Hematopoietic multipotent progenitor cell treated with erythropoietin and hydrocortisone succinate and interleukin-3 and kit ligand, for 17 days (in vitro differentiated cells): Measurements from ENCODE around the gene TRAF2.

ENCODE experiments used
- DNase-seq: peaks from one replicate; pipeline ENCODE4 v3.0.0-alpha.2; 2015; ENCODE audit warnings: low spot score

TRAF2 gene

DNA sequence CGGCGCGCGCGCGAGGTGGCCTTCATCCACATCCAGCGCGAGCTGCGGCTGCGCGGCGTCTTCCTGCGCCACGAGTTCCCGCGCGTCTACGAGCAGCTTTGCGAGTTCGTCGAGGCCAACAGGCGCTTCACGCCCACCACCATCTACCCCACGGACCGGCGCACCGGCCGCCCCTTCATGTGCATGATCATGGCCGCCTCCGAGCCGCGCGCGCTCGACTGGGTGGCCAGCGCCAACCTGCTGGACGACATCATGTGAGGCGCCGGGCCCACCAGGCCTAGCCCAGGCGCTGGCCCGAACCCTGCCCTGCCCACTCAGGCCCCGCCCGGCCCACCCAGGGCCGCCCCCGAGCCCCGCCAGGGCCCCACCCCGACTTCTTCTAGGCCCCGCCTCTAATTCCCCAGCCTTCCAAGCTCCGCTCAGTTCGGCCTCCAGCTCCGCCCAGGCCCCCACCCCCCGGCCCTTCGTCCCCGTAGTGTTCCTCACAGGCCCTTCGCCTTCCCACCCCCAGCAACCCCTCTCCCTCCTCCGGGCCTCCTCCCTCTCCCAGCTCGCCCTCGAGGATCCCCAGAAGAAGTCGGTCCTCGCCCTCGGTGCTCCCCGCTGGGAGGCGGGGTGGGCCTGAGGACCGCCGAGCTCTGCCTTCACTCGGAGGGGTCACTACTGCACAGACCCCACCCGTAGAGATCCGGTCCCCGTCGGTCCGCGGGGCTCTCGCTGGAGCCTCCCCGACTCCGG is 39.1 kb upstream of the TRAF2 start:
- DNase-seq = peak; percentile 42

GRCh38 chr9:136847826-136848392 is 38.4 kb upstream of the TRAF2 start:
- peak; percentile 32 for DNase-seq

- DNase-seq = peak; percentile 46
Measured at GRCh38 chr9:136848393-136849037, 37.8 kb upstream of the TRAF2 start.

DNA sequence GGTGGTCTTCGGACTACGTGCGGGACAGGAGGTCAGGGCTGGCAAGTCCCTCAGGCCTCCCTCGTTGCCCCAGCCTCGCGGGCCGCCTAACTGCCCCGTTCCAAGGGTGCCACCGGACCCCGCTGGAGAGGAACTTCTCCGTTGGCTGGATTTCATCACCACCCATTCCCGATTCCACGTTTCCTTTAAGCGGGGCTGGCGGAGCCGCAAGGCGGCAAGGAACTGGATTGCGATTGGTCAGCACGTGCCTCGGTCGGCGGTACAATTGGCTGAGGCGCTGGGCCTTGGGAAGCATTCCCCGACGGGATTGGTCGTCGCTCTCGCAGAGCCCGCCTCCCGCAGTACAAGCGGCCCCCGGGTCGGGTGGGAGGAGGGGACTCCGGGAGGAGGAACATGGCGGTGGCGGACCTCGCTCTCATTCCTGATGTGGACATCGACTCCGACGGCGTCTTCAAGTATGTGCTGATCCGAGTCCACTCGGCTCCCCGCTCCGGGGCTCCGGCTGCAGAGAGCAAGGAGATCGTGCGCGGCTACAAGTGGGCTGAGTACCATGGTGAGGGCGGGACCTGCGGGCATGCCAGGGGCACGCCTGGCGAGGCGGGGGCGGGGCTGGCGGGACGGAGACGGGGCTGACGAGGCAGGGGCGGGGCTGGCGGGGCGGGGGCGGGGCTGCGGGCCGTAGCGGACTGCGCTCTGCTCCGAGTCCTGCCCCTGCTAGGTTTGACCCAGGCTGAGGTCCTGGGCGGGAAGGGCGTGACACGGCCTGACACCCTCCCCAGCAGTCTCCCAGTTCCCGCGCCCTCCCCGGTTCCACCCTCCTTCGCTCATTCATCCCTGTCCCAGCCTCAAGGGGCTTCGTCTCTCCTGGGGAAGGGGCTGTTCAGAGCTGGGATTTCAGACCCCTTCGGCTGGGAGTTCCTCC is 37.0 kb upstream of the TRAF2 start, which contains the start of gene PHPT1:
TSS of gene PHPT1 (plus strand) at position 372 of the 922 bp plus-strand sequence. CDS start at position 394, 22 bp downstream.
- DNase-seq = peak; percentile 98

- no peak for DNase-seq
Measured at GRCh38 chr9:136849960-136850865, 36.1 kb upstream of the TRAF2 start.

DNA sequence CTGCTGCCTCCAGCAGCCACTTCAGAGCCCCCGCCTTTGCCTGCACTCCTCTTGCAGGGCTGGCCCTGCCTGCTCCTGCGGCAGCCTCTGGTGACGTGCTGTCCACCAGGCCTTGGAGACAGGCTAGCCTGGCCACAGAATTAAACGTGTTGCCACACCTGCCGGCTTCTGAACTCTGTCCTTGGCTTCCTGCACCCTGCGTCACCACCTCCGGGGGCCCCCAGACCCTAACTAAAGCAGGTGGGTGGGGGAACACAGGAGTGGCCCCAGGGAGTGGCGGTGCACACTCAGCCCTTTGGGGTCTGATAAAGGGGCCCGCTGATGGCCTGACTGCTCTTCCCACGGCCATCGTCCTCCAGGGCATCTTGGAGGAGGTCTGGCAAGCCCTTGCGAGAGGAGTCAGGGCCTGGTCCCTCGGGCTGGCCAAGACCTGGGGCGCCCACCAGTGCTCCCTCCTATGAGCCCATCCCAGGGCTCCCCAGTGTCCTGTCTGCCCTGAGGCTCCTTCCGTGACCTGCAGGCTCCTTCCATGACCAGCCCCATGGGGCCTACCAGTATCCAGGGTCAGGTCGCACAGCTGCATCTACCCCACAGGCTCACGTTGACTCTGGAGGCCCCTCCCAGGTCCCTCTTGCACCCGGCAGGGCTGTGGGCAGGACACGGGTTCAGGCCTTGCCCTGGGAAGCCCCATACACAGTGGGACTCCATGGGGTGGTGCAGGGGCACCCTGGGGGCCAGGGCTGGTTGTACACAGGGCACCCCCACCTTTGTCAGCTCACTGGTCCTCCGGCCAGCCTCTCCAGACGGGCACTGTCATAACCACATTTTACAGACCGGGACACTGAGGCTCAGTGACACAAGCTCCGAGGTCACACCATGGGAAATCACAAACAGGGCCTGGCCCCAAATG is 35.2 kb upstream of the TRAF2 start:
- no peak for DNase-seq

DNA sequence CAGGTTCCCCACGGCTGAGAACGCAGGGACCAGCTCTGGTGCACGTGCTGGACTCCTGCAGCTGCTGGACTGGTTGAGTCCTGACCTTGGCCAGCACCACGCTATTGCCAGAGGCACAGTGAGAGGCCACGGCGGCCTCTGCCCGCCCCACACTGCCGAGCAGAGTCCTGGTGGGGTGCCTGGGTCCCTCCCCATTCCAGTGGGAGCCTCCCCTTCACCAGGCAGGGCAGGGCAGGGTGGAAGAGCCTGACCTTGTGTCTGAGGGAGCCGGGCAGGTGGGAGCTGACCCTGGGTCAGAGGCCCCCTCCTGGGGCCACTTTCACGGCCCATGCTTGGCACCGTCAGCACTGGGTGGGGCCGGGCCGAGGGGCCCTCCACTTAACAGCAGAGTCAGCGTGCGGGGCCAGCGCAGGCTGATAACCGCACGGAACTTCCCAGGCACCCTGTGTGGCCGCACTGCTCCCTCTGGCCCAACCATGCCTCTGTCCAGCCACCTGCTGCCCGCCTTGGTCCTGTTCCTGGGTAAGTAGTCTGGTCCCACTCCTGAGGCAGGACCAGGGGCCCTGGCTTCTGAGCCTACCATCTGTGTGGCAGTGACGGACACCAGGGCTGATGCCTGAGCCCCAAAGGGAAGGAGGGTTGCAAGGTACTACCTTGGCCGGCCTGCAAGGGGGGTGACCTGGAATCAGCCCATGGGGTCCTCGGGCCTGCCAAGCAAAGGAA is 34.2 kb upstream of the TRAF2 start, which contains the start of gene MAMDC4:
TSS of gene MAMDC4 (plus strand) at position 406 of the 723 bp plus-strand sequence. CDS start at position 477, 71 bp downstream.
- DNase-seq = no peak

DNA sequence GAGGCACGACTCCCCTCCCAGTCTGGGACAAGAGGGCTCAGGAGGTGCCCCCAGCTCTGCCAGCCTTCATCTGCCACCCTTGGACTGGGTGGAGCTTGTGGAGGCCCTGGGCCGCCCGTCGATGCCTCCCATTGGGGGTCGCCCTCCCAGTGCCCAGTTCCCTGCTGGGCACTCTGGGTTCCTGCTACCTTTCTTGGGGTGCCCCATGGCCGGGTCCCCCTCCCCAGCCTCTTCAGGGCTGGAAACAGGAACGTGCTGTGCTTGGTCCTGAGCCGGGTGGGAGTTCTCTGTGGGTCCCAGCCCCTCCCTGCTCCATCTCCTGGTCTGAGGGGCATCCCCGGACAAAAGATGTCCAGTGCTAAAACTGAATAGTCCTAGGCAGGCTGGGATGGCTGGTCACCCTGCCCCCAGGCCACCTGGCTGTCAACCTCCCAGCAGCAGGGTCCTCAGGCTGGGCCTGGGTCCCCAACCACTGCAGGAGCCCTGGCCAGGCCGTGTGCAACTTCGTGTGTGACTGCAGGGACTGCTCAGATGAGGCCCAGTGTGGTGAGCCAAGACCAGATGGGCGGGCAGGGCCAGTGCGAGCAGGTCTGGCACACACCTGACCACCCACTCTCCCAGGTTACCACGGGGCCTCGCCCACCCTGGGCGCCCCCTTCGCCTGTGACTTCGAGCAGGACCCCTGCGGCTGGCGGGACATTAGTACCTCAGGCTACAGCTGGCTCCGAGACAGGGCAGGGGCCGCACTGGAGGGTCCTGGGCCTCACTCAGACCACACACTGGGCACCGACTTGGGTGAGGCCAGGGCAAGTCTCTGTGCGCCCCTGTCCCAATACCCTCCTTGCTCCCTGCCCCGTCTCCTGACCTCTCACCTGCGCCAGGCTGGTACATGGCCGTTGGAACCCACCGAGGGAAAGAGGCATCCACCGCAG is 33.4 kb upstream of the TRAF2 start:
- no peak for DNase-seq

- no peak for DNase-seq
Measured at GRCh38 chr9:136853596-136854112, 32.7 kb upstream of the TRAF2 start.

DNA sequence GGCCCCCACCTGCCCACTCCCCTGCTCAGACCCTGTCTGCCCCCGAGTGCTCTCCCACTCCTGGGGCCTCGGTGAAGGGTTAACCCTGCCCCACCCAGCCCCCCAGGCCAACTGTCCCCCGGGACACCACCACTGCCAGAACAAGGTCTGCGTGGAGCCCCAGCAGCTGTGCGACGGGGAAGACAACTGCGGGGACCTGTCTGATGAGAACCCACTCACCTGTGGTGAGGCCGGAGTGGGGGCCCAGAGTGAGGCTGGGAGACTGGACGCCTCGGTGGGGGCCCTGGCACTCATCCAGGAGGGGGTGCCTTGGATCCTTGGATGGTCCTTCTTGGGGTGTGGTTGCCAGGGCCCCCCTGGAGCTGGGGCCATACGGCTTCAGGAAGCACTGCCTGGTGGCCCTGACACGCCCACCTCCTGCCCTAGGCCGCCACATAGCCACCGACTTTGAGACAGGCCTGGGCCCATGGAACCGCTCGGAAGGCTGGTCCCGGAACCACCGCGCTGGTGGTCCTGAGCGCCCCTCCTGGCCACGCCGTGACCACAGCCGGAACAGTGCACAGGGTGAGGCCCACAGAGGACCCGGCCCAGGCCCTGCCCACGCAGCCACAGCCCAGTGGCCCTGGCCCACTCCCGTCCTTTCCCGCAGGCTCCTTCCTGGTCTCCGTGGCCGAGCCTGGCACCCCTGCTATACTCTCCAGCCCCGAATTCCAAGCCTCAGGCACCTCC is 32.0 kb upstream of the TRAF2 start:
- DNase-seq = no peak

DNA sequence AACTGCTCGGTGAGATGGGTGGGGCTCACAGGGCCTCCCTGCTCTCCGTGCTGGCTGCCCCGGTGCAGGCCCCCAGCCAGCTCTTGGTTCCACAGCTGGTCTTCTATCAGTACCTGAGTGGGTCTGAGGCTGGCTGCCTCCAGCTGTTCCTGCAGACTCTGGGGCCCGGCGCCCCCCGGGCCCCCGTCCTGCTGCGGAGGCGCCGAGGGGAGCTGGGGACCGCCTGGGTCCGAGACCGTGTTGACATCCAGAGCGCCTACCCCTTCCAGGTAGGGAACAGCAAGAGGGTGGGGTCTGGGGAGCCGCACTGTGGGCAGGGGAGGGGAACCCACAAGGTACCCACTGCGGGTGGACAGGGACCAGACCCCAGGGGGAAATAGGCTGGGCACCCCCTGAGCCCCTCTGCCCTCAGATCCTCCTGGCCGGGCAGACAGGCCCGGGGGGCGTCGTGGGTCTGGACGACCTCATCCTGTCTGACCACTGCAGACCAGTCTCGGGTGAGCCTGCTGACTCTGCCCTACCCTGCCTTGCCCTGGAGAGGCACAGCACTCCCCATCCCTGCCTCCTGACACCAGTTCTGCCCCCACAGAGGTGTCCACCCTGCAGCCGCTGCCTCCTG is 31.4 kb upstream of the TRAF2 start:
- DNase-seq = no peak

DNA sequence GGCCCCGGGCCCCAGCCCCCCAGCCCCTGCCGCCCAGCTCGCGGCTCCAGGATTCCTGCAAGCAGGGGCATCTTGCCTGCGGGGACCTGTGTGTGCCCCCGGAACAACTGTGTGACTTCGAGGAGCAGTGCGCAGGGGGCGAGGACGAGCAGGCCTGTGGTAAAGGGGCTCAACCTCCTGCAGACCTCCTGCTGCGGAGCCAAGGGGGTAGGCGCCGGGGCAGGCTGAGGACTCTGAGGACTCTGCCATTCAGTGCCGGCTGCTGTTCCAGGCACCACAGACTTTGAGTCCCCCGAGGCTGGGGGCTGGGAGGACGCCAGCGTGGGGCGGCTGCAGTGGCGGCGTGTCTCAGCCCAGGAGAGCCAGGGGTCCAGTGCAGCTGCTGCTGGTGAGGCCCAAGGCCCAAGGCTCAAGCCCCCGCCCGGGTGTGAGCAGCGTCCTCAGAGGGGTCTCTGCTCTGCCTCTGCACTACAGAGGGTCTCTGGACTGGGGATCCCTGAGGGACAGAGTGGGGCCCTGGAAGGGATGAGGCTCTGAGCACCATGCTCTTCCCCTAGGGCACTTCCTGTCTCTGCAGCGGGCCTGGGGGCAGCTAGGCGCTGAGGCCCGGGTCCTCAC is 30.7 kb upstream of the TRAF2 start:
- no peak for DNase-seq

DNA sequence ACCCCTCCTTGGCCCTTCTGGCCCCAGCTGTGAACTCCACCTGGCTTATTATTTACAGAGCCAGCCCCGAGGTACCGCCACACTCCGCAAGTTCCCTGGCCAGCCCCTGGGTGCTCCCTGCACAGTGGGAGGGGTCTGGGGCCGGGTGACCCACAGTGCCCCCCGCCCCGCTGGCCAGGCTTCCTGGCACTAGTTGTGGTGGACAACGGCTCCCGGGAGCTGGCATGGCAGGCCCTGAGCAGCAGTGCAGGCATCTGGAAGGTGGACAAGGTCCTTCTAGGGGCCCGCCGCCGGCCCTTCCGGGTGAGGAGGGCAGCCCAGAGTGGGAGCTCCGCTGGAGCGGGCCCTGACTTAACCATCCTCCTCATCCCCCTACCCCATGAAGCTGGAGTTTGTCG is 30.2 kb upstream of the TRAF2 start:
- no peak for DNase-seq

- no peak for DNase-seq
Measured at GRCh38 chr9:136856541-136857141, 29.7 kb upstream of the TRAF2 start.

- DNase-seq = no peak
Measured at GRCh38 chr9:136857166-136857565, 29.1 kb upstream of the TRAF2 start.
